HEK293T (cell line): ENCODE measurements around the gene AXIN1.
"Not testable (repeated sequence)": the region's sequence is repeated elsewhere in the genome, so short reads cannot be mapped to it uniquely, and the experiment has no call there.

Experiments
- CTCF ChIA-PET: fragments of 350-600 bp; formaldehyde crosslinking; extraction: SDS; loops from one replicate; lab custom pipeline; 2021; ENCODE audit warnings: antibody characterized with exemption, inconsistent platforms; lab: Yijun Ruan, JAX
- POLR2A ChIA-PET: fragments of 350-600 bp; formaldehyde crosslinking; extraction: SDS; loops from one replicate; lab custom pipeline; 2020; ENCODE audit warnings: antibody characterized with exemption, inconsistent platforms; lab: Yijun Ruan, JAX
- DNase-seq: peaks from one replicate; pipeline ENCODE4 v3.0.0; 2012; ENCODE audit warnings: mixed read lengths; ENCODE audit errors: extremely low spot score
- ARNT ChIP-seq: fragments of 450-650 bp; IDR thresholded peaks from 2 replicates; pipeline ENCODE4 v1.6.1; 2017; ENCODE audit warnings: mild to moderate bottlenecking
- BHLHE40 ChIP-seq: fragments of 450-650 bp; IDR thresholded peaks from 2 replicates; pipeline ENCODE4 v1.6.1; 2016; ENCODE audit warnings: mild to moderate bottlenecking, moderate library complexity, borderline replicate concordance
- CTBP1 ChIP-seq: fragments of 450-650 bp; IDR thresholded peaks from 2 replicates; pipeline ENCODE4 v1.6.1; 2016; ENCODE audit warnings: borderline replicate concordance
- ELF4 ChIP-seq: fragments of 450-650 bp; IDR thresholded peaks from 2 replicates; pipeline ENCODE4 v1.6.1; 2017; ENCODE audit warnings: antibody characterized with exemption
- FOXA1 ChIP-seq: fragments of 450-650 bp; IDR thresholded peaks from 2 replicates; pipeline ENCODE4 v1.6.1; 2016; ENCODE audit warnings: mild to moderate bottlenecking
- FOXK2 ChIP-seq: fragments of 450-650 bp; IDR thresholded peaks from 2 replicates; pipeline ENCODE4 v1.6.1; 2016; ENCODE audit warnings: mild to moderate bottlenecking
- FOXM1 ChIP-seq: fragments of 450-650 bp; IDR thresholded peaks from 2 replicates; pipeline ENCODE4 v1.6.1; 2017; ENCODE audit warnings: mild to moderate bottlenecking, borderline replicate concordance
- HDGF ChIP-seq: fragments of 450-650 bp; IDR thresholded peaks from 2 replicates; pipeline ENCODE4 v1.6.1; 2017; ENCODE audit warnings: antibody characterized with exemption, borderline replicate concordance
- L3MBTL2 ChIP-seq: fragments of 450-650 bp; conservative IDR thresholded peaks from 2 replicates; pipeline ENCODE4 v1.6.1; 2016; ENCODE audit warnings: mild to moderate bottlenecking
- LEF1 ChIP-seq: fragments of 450-650 bp; IDR thresholded peaks from 2 replicates; pipeline ENCODE4 v1.6.1; 2017; ENCODE audit warnings: mild to moderate bottlenecking, borderline replicate concordance
- NFRKB ChIP-seq: fragments of 450-650 bp; IDR thresholded peaks from 2 replicates; pipeline ENCODE4 v1.6.1; 2016; ENCODE audit warnings: mild to moderate bottlenecking, moderate library complexity
- SP1 ChIP-seq: fragments of 450-650 bp; IDR thresholded peaks from 2 replicates; pipeline ENCODE4 v1.6.1; 2017
- SUZ12 ChIP-seq: fragments of 450-650 bp; IDR thresholded peaks from 2 replicates; pipeline ENCODE4 v1.6.1; 2016; ENCODE audit warnings: mild to moderate bottlenecking
- TARDBP ChIP-seq: fragments of 450-650 bp; IDR thresholded peaks from 2 replicates; pipeline ENCODE4 v1.6.1; 2016
- ZNF384 ChIP-seq: fragments of 450-650 bp; IDR thresholded peaks from 2 replicates; pipeline ENCODE4 v1.6.1; 2016
- TF ChIP-seq, protein P1 (sequence below): fragments of 450-650 bp; IDR thresholded peaks from 2 replicates; pipeline ENCODE4 v1.6.1; 2016

AXIN1 gene

DNA sequence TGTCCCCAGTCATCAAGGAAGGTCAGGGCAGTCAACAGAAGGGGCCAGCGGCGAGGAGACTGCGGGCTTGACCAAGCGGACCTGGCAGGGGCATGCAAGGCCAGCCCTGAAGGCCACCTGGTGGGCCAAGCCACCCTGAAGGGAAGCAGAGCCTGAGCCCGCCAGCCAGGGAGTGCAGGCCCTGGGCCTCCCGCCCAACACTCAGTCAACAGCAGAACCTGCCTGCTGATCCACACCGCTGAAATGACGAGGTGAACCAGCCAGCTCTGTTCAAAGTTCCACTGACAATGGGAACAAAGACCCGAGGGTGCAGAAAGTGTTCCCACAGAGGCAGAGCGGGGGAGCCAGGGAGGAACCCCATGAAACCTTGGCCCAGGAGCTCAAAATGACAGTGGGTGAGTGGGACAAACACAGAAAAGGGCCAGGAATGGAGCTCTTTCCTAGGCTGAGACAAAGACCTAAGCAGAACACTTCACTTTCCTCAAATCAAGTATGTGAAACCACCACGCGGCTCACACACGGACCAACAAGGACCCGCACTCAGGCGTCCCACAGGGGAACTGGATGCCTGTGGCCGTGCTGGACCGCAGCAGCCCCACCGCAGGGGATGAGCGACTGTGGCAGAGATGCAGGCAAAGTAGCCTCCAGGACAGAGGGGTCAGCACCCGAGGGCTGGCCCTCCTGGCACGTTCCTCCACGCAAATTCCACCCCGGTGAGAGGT, 12.0 kb downstream of the AXIN1 start:
- DNase-seq, result no peak
- CTCF ChIA-PET, result no interaction called here
- no peak for TF ChIP-seq FOXM1
- TF ChIP-seq L3MBTL2, result no peak
- TF ChIP-seq, protein P1, sequence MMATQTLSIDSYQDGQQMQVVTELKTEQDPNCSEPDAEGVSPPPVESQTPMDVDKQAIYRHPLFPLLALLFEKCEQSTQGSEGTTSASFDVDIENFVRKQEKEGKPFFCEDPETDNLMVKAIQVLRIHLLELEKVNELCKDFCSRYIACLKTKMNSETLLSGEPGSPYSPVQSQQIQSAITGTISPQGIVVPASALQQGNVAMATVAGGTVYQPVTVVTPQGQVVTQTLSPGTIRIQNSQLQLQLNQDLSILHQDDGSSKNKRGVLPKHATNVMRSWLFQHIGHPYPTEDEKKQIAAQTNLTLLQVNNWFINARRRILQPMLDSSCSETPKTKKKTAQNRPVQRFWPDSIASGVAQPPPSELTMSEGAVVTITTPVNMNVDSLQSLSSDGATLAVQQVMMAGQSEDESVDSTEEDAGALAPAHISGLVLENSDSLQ, result no peak
- no peak for TF ChIP-seq ARNT
- no peak for TF ChIP-seq BHLHE40
- no peak for TF ChIP-seq SP1
- TF ChIP-seq ZNF384, result no peak
- no peak for TF ChIP-seq CTBP1
- TF ChIP-seq FOXK2, result no peak
- TF ChIP-seq HDGF, result no peak
- no peak for TF ChIP-seq TARDBP
- no peak for TF ChIP-seq ELF4
- TF ChIP-seq NFRKB, result no peak
- POLR2A ChIA-PET, result no interaction called here

DNA sequence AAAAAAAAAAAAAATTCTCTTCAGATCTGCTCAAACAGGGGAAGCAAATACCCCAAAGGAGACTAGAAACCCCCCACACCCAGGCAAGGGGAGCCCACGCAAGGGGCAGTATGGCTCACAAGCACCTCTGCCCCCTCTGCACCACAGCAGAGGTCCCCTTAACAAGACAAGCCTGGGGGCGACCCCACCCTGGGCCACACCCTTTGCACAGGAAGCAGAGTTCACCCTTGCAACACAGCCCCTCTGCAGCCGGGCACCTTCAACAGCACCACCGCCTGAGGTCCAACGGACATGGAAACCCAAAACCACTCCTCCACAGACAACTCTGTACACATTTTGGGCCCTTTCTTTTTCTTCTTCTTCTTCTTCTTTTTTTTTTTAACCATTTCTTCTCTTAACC, 12.8 kb downstream of the AXIN1 start:
- POLR2A ChIA-PET, result no interaction called here
- DNase-seq, result no peak
- TF ChIP-seq, protein P1, result no peak
- no peak for TF ChIP-seq LEF1
- no peak for TF ChIP-seq FOXM1
- no peak for TF ChIP-seq HDGF
- no peak for TF ChIP-seq TARDBP
- TF ChIP-seq SP1, result no peak
- no peak for TF ChIP-seq ELF4
- no peak for TF ChIP-seq FOXK2
- no peak for TF ChIP-seq SUZ12
- TF ChIP-seq NFRKB, result no peak
- no peak for TF ChIP-seq ARNT
- TF ChIP-seq L3MBTL2, result no peak
- no peak for TF ChIP-seq CTBP1
- TF ChIP-seq BHLHE40, result no peak
- CTCF ChIA-PET, result no interaction called here

DNA sequence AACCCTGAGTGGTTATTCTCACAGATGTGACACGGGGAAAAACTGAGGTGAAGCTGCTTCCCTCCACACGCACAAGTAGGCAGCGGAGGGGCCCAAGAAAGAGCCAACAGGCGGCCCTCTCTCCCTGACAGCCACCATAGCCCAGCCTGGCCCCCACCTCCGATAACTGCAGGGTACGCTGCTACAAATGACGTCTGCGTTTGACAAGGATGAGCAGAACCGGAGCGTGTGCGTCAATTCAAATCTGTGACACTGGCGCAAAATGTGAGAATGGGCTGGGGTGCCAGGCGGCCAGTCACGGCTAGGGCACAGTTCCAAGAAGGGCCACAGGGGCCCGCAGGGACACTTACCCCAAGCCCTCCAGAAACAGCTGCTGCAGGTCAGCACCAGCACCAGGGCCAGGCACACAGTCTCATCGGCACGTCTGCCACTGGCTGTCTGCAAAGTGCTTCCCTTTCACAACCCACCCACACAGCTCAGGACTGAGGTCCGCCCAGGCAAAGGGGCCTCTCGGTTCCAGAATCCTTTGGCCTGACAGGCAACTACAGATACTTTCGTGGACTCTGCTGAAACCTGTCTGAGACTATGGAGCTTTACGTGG, 14.4 kb downstream of the AXIN1 start:
- no peak for DNase-seq
- TF ChIP-seq LEF1, result no peak
- TF ChIP-seq HDGF, result no peak
- no peak for TF ChIP-seq ELF4
- no peak for TF ChIP-seq ARNT
- no peak for TF ChIP-seq FOXK2
- no peak for TF ChIP-seq BHLHE40
- no peak for TF ChIP-seq TARDBP
- TF ChIP-seq ZNF384, result no peak
- TF ChIP-seq NFRKB, result no peak
- no peak for TF ChIP-seq L3MBTL2
- no peak for TF ChIP-seq FOXA1
- no peak for TF ChIP-seq CTBP1
- no peak for TF ChIP-seq FOXM1
- no peak for TF ChIP-seq SP1
- TF ChIP-seq, protein P1, result no peak
- no peak for TF ChIP-seq SUZ12
- ChIA-PET CTCF (no interaction called here), POLR2A (no interaction called here)

DNA sequence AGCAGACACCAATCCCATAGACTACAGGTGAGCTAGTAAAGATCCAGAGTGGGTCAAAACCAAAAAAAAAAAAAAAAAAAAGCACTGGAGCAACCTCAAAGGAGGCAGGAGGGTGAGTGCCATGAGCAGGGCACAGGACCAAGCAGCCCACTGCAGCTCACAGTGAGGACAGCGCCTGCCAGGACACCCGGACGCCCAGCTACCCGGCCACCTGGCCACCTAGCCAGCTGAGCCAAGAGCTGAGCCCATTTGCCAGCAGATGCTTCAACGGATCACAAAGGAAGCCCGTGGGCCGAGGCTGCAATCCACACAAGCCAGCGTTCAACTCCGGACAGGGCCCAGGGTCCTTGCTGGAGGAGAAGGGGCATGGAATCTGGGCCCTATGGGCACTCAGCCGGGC, 15.1 kb downstream of the AXIN1 start:
- TF ChIP-seq SUZ12 (no peak), HDGF (no peak), FOXA1 (no peak), CTBP1 (no peak), FOXK2 (no peak), ZNF384 (no peak), NFRKB (no peak), ELF4 (no peak), SP1 (no peak), LEF1 (no peak)
- CTCF ChIA-PET, result interaction anchor here (0.7 to 0.9 kb wide), 2 partner anchors 9 to 58 kb away, joined by 3 to 6 read pairs; no protein-coding TSS in a partner anchor
- no peak for DNase-seq
- POLR2A ChIA-PET, result no interaction called here

DNA sequence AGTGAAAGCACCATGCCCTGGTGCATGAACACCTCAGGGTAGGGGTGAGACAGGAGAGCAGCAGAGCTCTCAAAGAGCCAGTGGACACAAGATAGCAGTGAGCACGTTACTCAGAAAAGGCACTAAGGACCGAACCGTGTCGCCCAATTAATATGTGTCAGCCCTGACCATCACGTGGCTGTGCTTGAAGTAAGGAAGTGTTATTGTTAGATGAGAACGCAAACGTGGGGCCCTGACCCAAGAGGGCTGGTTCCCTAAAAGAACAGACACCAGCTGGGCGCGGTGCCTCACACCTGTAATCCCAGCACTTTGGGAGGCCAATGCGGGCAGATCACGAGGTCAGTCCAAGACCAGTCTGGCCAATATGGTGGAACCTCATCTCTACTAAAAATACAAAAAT, 16.3 kb downstream of the AXIN1 start:
- CTCF ChIA-PET, result interaction anchor here (0.7 kb wide), 1 partner anchor 181 kb away, joined by 5 read pairs; no protein-coding TSS in a partner anchor
- no peak for TF ChIP-seq L3MBTL2
- TF ChIP-seq ELF4, result no peak
- TF ChIP-seq FOXA1, result no peak
- no peak for TF ChIP-seq ARNT
- no peak for TF ChIP-seq BHLHE40
- TF ChIP-seq HDGF, result no peak
- no peak for TF ChIP-seq CTBP1
- POLR2A ChIA-PET, result no interaction called here
- DNase-seq, result no peak

DNA sequence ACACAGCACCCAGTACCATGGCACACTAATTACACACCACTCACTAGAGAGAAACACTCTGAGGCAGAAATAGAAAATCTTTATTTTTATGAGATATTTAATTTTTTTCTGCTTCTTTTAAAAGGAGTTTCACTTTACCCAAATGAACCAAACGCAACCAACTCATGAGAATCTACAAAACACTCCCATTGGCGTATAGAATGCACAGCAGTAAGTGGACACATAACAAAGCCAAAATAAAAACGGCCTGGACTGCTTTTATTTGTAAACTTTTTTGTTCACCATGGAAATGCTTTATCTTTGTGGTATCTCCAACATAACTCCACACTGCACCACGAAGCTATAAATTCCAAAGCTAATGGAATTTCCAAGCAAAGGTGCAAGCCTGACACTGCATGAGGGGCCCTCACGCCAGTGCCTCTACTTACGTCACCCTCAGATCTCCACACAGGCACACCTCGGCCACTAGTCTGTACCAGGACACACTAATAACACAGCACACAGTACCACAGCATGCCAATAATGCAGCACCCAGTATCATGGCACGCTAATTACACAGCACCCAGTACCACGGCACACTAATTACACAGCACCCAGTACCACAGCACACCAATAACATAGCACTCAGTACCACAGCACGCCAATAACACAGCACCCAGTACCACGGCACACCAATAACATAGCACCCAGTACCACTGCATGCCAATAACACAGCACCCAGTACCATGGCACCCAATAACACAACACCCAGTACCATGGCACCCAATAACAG, 17.5 kb downstream of the AXIN1 start:
- DNase-seq, CTCF ChIA-PET, POLR2A ChIA-PET: not testable (repeated sequence)

DNA sequence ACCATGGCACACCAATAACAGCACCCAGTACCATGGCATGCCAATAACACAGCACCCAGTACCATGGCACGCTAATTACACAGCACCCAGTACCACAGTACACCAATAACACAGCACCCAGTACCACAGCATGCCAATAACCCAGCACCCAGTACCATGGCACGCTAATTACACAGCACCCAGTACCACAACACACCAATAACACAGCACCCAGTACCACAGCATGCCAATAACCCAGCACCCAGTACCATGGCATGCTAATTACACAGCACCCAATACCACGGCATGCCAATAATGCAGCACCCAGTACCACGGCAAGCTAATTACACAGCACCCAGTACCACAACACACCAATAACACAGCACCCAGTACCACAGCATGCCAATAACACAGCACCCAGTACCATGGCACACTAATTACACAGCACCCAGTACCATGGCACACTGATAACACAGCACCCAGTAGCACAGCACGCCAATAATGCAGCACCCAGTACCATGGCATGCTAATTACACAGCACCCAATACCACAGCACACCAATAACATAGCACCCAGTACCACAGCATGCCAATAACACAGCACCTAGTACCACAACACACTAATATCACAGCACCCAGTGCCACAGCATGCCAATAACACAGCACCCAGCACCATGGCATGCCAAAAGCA, 18.2 kb downstream of the AXIN1 start:
- POLR2A ChIA-PET, CTCF ChIA-PET, DNase-seq: not testable (repeated sequence)
